ENCODE measurements around the gene AFF2.

GRCh38 chrX:148542481-148543255 lies 42.3 kb downstream of the AFF2 start:
- TF ChIP-seq CTCF (IDR thresholded peaks at IDR 0.05 in 4 of 5, conservative IDR thresholded peaks at IDR 0.05 in 1 of 5), result no peak
- no peak for TF ChIP-seq POLR2A (IDR thresholded peaks at IDR 0.05)
